GM12878 (cell line): Measurements from ENCODE around the gene UBE3B.

Experiments
- GATAD2B ChIP-seq: fragments of 450-650 bp; conservative IDR thresholded peaks from 2 replicates; pipeline ENCODE4 v1.6.1; 2017; ENCODE audit warnings: low read depth, mild to moderate bottlenecking, moderate library complexity
- ZNF24 ChIP-seq: fragments of 450-650 bp; IDR thresholded peaks from 2 replicates; pipeline ENCODE4 v1.6.1; 2017; ENCODE audit warnings: antibody characterized with exemption, mild to moderate bottlenecking

GRCh38 chr12:109583733-109584132 is 106.3 kb downstream of the UBE3B start:
- no peak for TF ChIP-seq ZNF24
- TF ChIP-seq GATAD2B: no peak
